Measurements from ENCODE around the gene BMPR1A. TPM values are rescaled to one million over a fixed set of nuclear protein-coding genes. Genes with fewer than 3 reads are reported as not detected.
A peak's percentile ranks its signal among the peaks of the same experiment; 100 is the strongest.

Gene BMPR1A
- total and polyA plus RNA-seq, 9 of the 15 experiments (the other 6 are each of a cell fraction or from before 2014, with no cell fraction given): 1.6 to 17.5 (median 9.1) TPM

DNA sequence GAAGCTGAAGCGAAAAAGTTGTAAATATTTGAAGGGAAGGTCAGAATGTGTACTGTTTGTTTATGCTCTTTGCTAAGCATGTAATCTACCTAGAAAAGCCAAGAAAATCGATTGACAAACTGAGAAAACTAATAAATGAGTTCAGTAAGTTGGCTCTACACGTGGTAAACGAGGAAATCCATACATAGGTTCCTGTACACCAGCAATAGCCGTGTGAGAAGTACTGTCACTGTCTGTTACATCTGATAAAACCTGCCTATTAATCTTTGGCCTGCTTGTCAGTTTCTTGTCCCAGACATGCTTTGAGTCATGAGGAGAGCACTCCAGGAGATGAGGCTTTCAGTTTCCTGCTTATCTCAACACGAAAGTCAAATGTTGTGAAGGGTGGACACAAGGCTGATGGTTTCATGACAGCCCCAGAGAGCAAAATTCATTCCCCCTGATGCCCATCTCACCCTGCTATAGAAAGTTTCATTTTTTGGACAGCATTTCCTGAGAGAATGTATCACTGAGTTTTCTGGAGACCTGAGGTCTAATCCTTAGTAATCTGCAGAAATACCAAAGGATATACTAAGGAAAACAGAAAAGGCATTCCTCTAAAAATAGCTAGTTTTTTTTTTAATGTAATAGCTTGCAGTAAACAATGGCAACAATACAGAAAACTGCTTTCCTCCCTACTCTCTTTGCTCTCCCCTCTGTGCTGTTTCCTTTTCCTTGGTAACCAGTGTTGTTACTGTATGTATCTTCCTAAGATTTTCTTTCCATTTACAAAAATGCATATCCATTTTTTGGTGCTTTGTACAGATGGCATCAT is 18.8 kb downstream of the BMPR1A start (continued):
- TF ChIP-seq SP1 (CRISPR knock-in tag; IDR thresholded peaks at IDR 0.05): no peak
- peak; percentile 19; the same call in 1 of the 2 replicates for TF ChIP-seq NFE2 (IDR thresholded peaks at IDR 0.05; ENCODE audit: low read depth)
- TF ChIP-seq RFX7 (CRISPR knock-in tag; IDR thresholded peaks at IDR 0.05): no peak
- no peak for TF ChIP-seq NFATC3 (IDR thresholded peaks at IDR 0.05)
- no peak for TF ChIP-seq NR2C1 (IDR thresholded peaks at IDR 0.05)
- TF ChIP-seq NR2C1 (tag; IDR thresholded peaks at IDR 0.05): no peak
- TF ChIP-seq YBX1 (IDR thresholded peaks at IDR 0.05): no peak
- TF ChIP-seq, protein P1, sequence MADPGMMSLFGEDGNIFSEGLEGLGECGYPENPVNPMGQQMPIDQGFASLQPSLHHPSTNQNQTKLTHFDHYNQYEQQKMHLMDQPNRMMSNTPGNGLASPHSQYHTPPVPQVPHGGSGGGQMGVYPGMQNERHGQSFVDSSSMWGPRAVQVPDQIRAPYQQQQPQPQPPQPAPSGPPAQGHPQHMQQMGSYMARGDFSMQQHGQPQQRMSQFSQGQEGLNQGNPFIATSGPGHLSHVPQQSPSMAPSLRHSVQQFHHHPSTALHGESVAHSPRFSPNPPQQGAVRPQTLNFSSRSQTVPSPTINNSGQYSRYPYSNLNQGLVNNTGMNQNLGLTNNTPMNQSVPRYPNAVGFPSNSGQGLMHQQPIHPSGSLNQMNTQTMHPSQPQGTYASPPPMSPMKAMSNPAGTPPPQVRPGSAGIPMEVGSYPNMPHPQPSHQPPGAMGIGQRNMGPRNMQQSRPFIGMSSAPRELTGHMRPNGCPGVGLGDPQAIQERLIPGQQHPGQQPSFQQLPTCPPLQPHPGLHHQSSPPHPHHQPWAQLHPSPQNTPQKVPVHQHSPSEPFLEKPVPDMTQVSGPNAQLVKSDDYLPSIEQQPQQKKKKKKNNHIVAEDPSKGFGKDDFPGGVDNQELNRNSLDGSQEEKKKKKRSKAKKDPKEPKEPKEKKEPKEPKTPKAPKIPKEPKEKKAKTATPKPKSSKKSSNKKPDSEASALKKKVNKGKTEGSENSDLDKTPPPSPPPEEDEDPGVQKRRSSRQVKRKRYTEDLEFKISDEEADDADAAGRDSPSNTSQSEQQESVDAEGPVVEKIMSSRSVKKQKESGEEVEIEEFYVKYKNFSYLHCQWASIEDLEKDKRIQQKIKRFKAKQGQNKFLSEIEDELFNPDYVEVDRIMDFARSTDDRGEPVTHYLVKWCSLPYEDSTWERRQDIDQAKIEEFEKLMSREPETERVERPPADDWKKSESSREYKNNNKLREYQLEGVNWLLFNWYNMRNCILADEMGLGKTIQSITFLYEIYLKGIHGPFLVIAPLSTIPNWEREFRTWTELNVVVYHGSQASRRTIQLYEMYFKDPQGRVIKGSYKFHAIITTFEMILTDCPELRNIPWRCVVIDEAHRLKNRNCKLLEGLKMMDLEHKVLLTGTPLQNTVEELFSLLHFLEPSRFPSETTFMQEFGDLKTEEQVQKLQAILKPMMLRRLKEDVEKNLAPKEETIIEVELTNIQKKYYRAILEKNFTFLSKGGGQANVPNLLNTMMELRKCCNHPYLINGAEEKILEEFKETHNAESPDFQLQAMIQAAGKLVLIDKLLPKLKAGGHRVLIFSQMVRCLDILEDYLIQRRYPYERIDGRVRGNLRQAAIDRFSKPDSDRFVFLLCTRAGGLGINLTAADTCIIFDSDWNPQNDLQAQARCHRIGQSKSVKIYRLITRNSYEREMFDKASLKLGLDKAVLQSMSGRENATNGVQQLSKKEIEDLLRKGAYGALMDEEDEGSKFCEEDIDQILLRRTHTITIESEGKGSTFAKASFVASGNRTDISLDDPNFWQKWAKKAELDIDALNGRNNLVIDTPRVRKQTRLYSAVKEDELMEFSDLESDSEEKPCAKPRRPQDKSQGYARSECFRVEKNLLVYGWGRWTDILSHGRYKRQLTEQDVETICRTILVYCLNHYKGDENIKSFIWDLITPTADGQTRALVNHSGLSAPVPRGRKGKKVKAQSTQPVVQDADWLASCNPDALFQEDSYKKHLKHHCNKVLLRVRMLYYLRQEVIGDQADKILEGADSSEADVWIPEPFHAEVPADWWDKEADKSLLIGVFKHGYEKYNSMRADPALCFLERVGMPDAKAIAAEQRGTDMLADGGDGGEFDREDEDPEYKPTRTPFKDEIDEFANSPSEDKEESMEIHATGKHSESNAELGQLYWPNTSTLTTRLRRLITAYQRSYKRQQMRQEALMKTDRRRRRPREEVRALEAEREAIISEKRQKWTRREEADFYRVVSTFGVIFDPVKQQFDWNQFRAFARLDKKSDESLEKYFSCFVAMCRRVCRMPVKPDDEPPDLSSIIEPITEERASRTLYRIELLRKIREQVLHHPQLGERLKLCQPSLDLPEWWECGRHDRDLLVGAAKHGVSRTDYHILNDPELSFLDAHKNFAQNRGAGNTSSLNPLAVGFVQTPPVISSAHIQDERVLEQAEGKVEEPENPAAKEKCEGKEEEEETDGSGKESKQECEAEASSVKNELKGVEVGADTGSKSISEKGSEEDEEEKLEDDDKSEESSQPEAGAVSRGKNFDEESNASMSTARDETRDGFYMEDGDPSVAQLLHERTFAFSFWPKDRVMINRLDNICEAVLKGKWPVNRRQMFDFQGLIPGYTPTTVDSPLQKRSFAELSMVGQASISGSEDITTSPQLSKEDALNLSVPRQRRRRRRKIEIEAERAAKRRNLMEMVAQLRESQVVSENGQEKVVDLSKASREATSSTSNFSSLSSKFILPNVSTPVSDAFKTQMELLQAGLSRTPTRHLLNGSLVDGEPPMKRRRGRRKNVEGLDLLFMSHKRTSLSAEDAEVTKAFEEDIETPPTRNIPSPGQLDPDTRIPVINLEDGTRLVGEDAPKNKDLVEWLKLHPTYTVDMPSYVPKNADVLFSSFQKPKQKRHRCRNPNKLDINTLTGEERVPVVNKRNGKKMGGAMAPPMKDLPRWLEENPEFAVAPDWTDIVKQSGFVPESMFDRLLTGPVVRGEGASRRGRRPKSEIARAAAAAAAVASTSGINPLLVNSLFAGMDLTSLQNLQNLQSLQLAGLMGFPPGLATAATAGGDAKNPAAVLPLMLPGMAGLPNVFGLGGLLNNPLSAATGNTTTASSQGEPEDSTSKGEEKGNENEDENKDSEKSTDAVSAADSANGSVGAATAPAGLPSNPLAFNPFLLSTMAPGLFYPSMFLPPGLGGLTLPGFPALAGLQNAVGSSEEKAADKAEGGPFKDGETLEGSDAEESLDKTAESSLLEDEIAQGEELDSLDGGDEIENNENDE (IDR thresholded peaks at IDR 0.05; ENCODE audit: low read depth, low read length): no peak
- TF ChIP-seq CHD1 (IDR thresholded peaks at IDR 0.05; ENCODE audit: low read length): no peak
- TF ChIP-seq, protein P2, sequence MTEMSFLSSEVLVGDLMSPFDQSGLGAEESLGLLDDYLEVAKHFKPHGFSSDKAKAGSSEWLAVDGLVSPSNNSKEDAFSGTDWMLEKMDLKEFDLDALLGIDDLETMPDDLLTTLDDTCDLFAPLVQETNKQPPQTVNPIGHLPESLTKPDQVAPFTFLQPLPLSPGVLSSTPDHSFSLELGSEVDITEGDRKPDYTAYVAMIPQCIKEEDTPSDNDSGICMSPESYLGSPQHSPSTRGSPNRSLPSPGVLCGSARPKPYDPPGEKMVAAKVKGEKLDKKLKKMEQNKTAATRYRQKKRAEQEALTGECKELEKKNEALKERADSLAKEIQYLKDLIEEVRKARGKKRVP (CRISPR knock-in tag; IDR thresholded peaks at IDR 0.05): no peak
- no peak for TF ChIP-seq ZNF830 (CRISPR knock-in tag; IDR thresholded peaks at IDR 0.05)
- peak; percentile 64; the same call in 1 of the 2 replicates for TF ChIP-seq STAT5A (IDR thresholded peaks at IDR 0.05; ENCODE audit: borderline replicate concordance, low read length)
- no peak for TF ChIP-seq SLC30A9 (CRISPR knock-in tag; IDR thresholded peaks at IDR 0.05)
- no peak for TF ChIP-seq DIDO1 (tag; IDR thresholded peaks at IDR 0.05; ENCODE audit: low read depth)
- no peak for TF ChIP-seq POLR3G (IDR thresholded peaks at IDR 0.05; ENCODE audit: extremely low read depth, insufficient read length, insufficient replicate concordance)
- TF ChIP-seq FOXK1 (CRISPR knock-in tag; IDR thresholded peaks at IDR 0.05; ENCODE audit: borderline replicate concordance): no peak

Measured in K562 (cell line).